Endodermal cell (in vitro differentiated cells): ENCODE results near the gene RASA2. TPM values are rescaled to one million over a fixed set of nuclear protein-coding genes. Genes with fewer than 3 reads are reported as not detected.

Experiments used
- DNase-seq: peaks from one replicate; pipeline ENCODE4 v3.0.0-alpha.2; 2017
- H3K27ac ChIP-seq: 2 replicates; pipeline ENCODE4 v1.5.1; 2013; ENCODE audit warnings: mild to moderate bottlenecking, low read depth, low read length, moderate library complexity
- H3K27me3 ChIP-seq: 2 replicates; pipeline ENCODE4 v1.6.1; 2013; ENCODE audit warnings: mild to moderate bottlenecking, low read length, moderate library complexity; ENCODE audit not compliant: insufficient read depth, control insufficient read depth, poor library complexity, severe bottlenecking
- H3K36me3 ChIP-seq: 2 replicates; pipeline ENCODE4 v1.7.0; 2013; ENCODE audit warnings: mild to moderate bottlenecking, low read length, moderate library complexity; ENCODE audit not compliant: control insufficient read depth, insufficient read depth
- H3K4me1 ChIP-seq: one replicate; pipeline ENCODE4 v1.7.0; 2013; ENCODE audit warnings: low read length; ENCODE audit not compliant: control insufficient read depth, insufficient read depth
- H3K4me3 ChIP-seq: 2 replicates; pipeline ENCODE4 v1.5.1; 2013; ENCODE audit warnings: mild to moderate bottlenecking, low read length, moderate library complexity
- H3K9ac ChIP-seq: 2 replicates; pipeline ENCODE4 v1.6.1; 2013; ENCODE audit warnings: mild to moderate bottlenecking, low read length, moderate library complexity; ENCODE audit not compliant: poor library complexity, severe bottlenecking; ENCODE audit errors: extremely low read depth
- H3K9me3 ChIP-seq: 2 replicates; pipeline ENCODE4 v1.6.1; 2013; ENCODE audit warnings: mild to moderate bottlenecking, low read length, moderate library complexity; ENCODE audit not compliant: control insufficient read depth
- H3K27ac Mint-ChIP-seq: 2 replicates; pipeline ENCODE4 v1.8.0; 2020; ENCODE audit warnings: mixed read lengths
- H3K27me3 Mint-ChIP-seq: 2 replicates; pipeline ENCODE4 v1.8.0; 2021; ENCODE audit warnings: mild to moderate bottlenecking, mixed read lengths; ENCODE audit not compliant: insufficient read depth
- H3K36me3 Mint-ChIP-seq: 2 replicates; pipeline ENCODE4 v1.8.0; 2020; ENCODE audit warnings: low read depth, mixed read lengths
- H3K4me1 Mint-ChIP-seq: 2 replicates; pipeline ENCODE4 v1.8.0; 2020; ENCODE audit warnings: mixed read lengths
- H3K4me3 Mint-ChIP-seq: 2 replicates; pipeline ENCODE4 v1.8.0; 2020; ENCODE audit warnings: mild to moderate bottlenecking, moderate library complexity, mixed read lengths
- H3K9me3 Mint-ChIP-seq: 2 replicates; pipeline ENCODE4 v1.8.0; 2020; ENCODE audit warnings: mild to moderate bottlenecking, mixed read lengths
- CTCF ChIP-seq: fragments of 200-600 bp; sonication (generic); conservative IDR thresholded peaks from 2 replicates; pipeline ENCODE4 v1.5.0; 2021; ENCODE audit warnings: antibody characterized with exemption, mild to moderate bottlenecking
- WGBS, 2 experiments: methylation state at CpG; one replicate each; pipeline versions ENCODE4 v1.1.5 to v1.1.7; 2013; ENCODE audit warnings: missing lambda C conversion rate in 2 of 2, mixed read lengths in 1 of 2; ENCODE audit not compliant: insufficient coverage in 1 of 2, insufficient read length in 1 of 2; 5-methylcytosine and 5-hydroxymethylcytosine counted together
- total RNA-seq, 2 donors: library from RNA; stranded (reverse); fragmentation: NEBNext Ultra II Directional in 1 of 2; extraction: Animal tissue kit (Norgen Biotek cat#: 25700) in 1 of 2; gene quantifications; 2 replicates in 1 of 2; 3 replicates in 1 of 2; pipeline ENCODE4 v1.2.1, GENCODE V29; 2021

Gene RASA2
- total RNA-seq, 2 donors from 2014 or later, result 20.5 to 25.0 TPM

GRCh38 chr3:141542202-141542969 is 55.6 kb downstream of the RASA2 start:
- Histone ChIP-seq H3K9ac (no peak overlapping the region), H3K27me3 (no peaks in the 10 kb centered on the region), H3K4me1 (no peaks in the 10 kb centered on the region), H3K27ac (no peak overlapping the region), H3K9me3 (peaks cover 25% of the 10 kb centered on the region), H3K4me3 (no peak overlapping the region), H3K36me3 (peaks cover 46% of the 10 kb centered on the region)
- no peaks in the 10 kb centered on the region for H3K4me1 Mint-ChIP-seq
- no peak for TF ChIP-seq CTCF
- no peak for DNase-seq
- peaks cover 48% of the 10 kb centered on the region for H3K36me3 Mint-ChIP-seq
- WGBS, 2 experiments, result 100% methylated on average over 2 of the region's 2 CpGs; no CpG with 5 or more reads in 1 of the 2 experiments
- H3K9me3 Mint-ChIP-seq, result peaks cover 8% of the 10 kb centered on the region
- no peak overlapping the region for H3K4me3 Mint-ChIP-seq
- H3K27me3 Mint-ChIP-seq, result no peaks in the 10 kb centered on the region
- H3K27ac Mint-ChIP-seq, result no peak overlapping the region

GRCh38 chr3:141542989-141543388 is 56.2 kb downstream of the RASA2 start:
- H3K27me3 ChIP-seq, result no peaks in the 10 kb centered on the region
- peaks cover 31% of the 10 kb centered on the region for H3K9me3 ChIP-seq
- no peaks in the 10 kb centered on the region for H3K4me1 ChIP-seq
- no peak overlapping the region for H3K27ac ChIP-seq
- H3K9ac ChIP-seq, result no peak overlapping the region
- TF ChIP-seq CTCF, result peak; percentile 33
- H3K36me3 ChIP-seq, result peaks cover 52% of the 10 kb centered on the region
- H3K27me3 Mint-ChIP-seq, result no peaks in the 10 kb centered on the region
- no peak overlapping the region for H3K27ac Mint-ChIP-seq
- peaks cover 13% of the 10 kb centered on the region for H3K9me3 Mint-ChIP-seq
- H3K4me3 Mint-ChIP-seq, result no peak overlapping the region
- H3K4me3 ChIP-seq, result no peak overlapping the region
- peaks cover 54% of the 10 kb centered on the region for H3K36me3 Mint-ChIP-seq
- DNase-seq, result no peak
- no peaks in the 10 kb centered on the region for H3K4me1 Mint-ChIP-seq

- no peak for TF ChIP-seq CTCF
- Mint-ChIP-seq H3K9me3 (peaks cover 13% of the 10 kb centered on the region), H3K27me3 (no peaks in the 10 kb centered on the region), H3K27ac (no peak overlapping the region), H3K36me3 (peaks cover 56% of the 10 kb centered on the region), H3K4me3 (no peak overlapping the region), H3K4me1 (no peaks in the 10 kb centered on the region)
- Histone ChIP-seq H3K4me3 (no peak overlapping the region), H3K27ac (no peak overlapping the region), H3K4me1 (no peaks in the 10 kb centered on the region), H3K36me3 (peaks cover 59% of the 10 kb centered on the region), H3K27me3 (no peaks in the 10 kb centered on the region), H3K9me3 (peaks cover 34% of the 10 kb centered on the region), H3K9ac (no peak overlapping the region)
- DNase-seq, result no peak
- 97 to 99% methylated on average over 6 of the region's 6 CpGs for WGBS, 2 experiments
These were observed 57.9 kb downstream of the RASA2 start for GRCh38 chr3:141544697-141545096.
